Measurements from ENCODE around the gene KBTBD8. TPM values are rescaled to one million over a fixed set of nuclear protein-coding genes. Genes with fewer than 3 reads are reported as not detected.

KBTBD8 gene
- total and polyA plus RNA-seq, 9 of the 15 experiments (the other 6 are each of a cell fraction or from before 2014, with no cell fraction given): 2.7 to 9.1 (median 5.6) TPM

DNA sequence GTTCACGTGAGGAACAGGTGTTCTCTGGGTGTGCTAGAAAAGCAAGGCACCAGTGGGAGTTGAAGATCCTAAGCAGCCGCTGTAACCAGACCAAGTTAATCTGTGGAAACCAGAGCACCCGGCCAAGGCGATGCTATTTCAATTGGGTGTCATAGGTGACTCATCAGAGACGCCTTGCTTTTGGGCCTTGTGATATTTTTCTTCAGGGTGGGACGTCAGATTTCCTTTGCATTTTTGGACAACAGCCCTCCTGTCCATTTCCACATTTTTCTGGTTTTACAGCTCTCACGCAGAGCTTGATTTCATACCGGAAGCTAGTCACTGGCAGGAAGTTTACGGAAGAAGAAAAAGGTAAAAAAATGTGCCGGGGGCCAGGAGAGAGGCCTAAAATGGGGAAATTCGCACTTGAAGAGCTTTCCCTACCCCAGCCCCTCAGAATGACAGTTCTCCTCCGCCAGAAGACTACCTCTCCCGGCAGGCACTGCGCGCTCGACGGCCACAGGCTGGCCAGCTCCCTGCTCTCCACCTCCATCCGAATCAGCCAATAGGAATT, 471 bp upstream of the KBTBD8 start (continued):
- TF ChIP-seq, protein P1, sequence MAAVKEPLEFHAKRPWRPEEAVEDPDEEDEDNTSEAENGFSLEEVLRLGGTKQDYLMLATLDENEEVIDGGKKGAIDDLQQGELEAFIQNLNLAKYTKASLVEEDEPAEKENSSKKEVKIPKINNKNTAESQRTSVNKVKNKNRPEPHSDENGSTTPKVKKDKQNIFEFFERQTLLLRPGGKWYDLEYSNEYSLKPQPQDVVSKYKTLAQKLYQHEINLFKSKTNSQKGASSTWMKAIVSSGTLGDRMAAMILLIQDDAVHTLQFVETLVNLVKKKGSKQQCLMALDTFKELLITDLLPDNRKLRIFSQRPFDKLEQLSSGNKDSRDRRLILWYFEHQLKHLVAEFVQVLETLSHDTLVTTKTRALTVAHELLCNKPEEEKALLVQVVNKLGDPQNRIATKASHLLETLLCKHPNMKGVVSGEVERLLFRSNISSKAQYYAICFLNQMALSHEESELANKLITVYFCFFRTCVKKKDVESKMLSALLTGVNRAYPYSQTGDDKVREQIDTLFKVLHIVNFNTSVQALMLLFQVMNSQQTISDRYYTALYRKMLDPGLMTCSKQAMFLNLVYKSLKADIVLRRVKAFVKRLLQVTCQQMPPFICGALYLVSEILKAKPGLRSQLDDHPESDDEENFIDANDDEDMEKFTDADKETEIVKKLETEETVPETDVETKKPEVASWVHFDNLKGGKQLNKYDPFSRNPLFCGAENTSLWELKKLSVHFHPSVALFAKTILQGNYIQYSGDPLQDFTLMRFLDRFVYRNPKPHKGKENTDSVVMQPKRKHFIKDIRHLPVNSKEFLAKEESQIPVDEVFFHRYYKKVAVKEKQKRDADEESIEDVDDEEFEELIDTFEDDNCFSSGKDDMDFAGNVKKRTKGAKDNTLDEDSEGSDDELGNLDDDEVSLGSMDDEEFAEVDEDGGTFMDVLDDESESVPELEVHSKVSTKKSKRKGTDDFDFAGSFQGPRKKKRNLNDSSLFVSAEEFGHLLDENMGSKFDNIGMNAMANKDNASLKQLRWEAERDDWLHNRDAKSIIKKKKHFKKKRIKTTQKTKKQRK (IDR thresholded peaks at IDR 0.05; ENCODE audit: borderline replicate concordance, low read depth, low read length): no peak
- no peak for TF ChIP-seq MECOM (CRISPR knock-in tag; IDR thresholded peaks at IDR 0.05)
- TF ChIP-seq, protein P2, sequence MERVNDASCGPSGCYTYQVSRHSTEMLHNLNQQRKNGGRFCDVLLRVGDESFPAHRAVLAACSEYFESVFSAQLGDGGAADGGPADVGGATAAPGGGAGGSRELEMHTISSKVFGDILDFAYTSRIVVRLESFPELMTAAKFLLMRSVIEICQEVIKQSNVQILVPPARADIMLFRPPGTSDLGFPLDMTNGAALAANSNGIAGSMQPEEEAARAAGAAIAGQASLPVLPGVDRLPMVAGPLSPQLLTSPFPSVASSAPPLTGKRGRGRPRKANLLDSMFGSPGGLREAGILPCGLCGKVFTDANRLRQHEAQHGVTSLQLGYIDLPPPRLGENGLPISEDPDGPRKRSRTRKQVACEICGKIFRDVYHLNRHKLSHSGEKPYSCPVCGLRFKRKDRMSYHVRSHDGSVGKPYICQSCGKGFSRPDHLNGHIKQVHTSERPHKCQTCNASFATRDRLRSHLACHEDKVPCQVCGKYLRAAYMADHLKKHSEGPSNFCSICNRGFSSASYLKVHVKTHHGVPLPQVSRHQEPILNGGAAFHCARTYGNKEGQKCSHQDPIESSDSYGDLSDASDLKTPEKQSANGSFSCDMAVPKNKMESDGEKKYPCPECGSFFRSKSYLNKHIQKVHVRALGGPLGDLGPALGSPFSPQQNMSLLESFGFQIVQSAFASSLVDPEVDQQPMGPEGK (CRISPR knock-in tag; IDR thresholded peaks at IDR 0.05; ENCODE audit: borderline replicate concordance): no peak
- peak; percentile 50; the same call in 1 of the 2 replicates for TF ChIP-seq DPF2 (IDR thresholded peaks at IDR 0.05)
- peak; percentile 83 for TF ChIP-seq ZFX (CRISPR knock-in tag; IDR thresholded peaks at IDR 0.05)
- TF ChIP-seq ZNF197 (CRISPR knock-in tag; IDR thresholded peaks at IDR 0.05; ENCODE audit: low read depth): no peak
- TF ChIP-seq ZNF584 (CRISPR knock-in tag; IDR thresholded peaks at IDR 0.05; ENCODE audit: low read depth): no peak
- 0 out of 2 replicates have a peak, but pooled peaks have one; percentile 32 for TF ChIP-seq XRCC5 (IDR thresholded peaks at IDR 0.05; ENCODE audit: low read depth, low read length)
- TF ChIP-seq, protein P3, sequence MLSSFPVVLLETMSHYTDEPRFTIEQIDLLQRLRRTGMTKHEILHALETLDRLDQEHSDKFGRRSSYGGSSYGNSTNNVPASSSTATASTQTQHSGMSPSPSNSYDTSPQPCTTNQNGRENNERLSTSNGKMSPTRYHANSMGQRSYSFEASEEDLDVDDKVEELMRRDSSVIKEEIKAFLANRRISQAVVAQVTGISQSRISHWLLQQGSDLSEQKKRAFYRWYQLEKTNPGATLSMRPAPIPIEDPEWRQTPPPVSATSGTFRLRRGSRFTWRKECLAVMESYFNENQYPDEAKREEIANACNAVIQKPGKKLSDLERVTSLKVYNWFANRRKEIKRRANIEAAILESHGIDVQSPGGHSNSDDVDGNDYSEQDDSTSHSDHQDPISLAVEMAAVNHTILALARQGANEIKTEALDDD (IDR thresholded peaks at IDR 0.05): peak; percentile 81
- no peak for TF ChIP-seq HMG20A (CRISPR knock-in tag; conservative IDR thresholded peaks at IDR 0.05)
- TF ChIP-seq TAF15 (IDR thresholded peaks at IDR 0.05; ENCODE audit: low read depth, low read length): no peak
- TF ChIP-seq, protein P4, sequence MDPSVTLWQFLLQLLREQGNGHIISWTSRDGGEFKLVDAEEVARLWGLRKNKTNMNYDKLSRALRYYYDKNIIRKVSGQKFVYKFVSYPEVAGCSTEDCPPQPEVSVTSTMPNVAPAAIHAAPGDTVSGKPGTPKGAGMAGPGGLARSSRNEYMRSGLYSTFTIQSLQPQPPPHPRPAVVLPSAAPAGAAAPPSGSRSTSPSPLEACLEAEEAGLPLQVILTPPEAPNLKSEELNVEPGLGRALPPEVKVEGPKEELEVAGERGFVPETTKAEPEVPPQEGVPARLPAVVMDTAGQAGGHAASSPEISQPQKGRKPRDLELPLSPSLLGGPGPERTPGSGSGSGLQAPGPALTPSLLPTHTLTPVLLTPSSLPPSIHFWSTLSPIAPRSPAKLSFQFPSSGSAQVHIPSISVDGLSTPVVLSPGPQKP (CRISPR knock-in tag; IDR thresholded peaks at IDR 0.05): no peak
- TF ChIP-seq, protein P5, sequence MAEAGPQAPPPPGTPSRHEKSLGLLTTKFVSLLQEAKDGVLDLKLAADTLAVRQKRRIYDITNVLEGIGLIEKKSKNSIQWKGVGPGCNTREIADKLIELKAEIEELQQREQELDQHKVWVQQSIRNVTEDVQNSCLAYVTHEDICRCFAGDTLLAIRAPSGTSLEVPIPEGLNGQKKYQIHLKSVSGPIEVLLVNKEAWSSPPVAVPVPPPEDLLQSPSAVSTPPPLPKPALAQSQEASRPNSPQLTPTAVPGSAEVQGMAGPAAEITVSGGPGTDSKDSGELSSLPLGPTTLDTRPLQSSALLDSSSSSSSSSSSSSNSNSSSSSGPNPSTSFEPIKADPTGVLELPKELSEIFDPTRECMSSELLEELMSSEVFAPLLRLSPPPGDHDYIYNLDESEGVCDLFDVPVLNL (CRISPR knock-in tag; IDR thresholded peaks at IDR 0.05; ENCODE audit: low read depth): no peak
- TF ChIP-seq MCM2 (IDR thresholded peaks at IDR 0.05; ENCODE audit: low read depth): no peak
- no peak for TF ChIP-seq ARNT (IDR thresholded peaks at IDR 0.05)
- TF ChIP-seq ZNF699 (CRISPR knock-in tag; IDR thresholded peaks at IDR 0.05; ENCODE audit: insufficient replicate concordance): no peak
- TF ChIP-seq RCOR1 (IDR thresholded peaks at IDR 0.05; ENCODE audit: borderline replicate concordance in 1 of 2, low read depth in 2 of 2, low read length in 2 of 2): no peak; a peak in 1 of 4 replicates
- no peak for TF ChIP-seq PHF20 (IDR thresholded peaks at IDR 0.05; ENCODE audit: partially characterized antibody)
